Inferior parietal cortex (tissue), 1 donor: Measurements from ENCODE around the gene WNT11.

Source experiments
- DNase-seq: peaks from one replicate; pipeline ENCODE4 v3.0.0-alpha.2; 2016; ENCODE audit errors: extremely low spot score

The WNT11 gene

GRCh38 chr11:76206327-76207081, at the start of gene WNT11:
WNT11 (minus strand) TSS chr11:76206502; CDS start chr11:76206407, 95 bp downstream.
- no peak for DNase-seq

- no peak for DNase-seq
Measured at GRCh38 chr11:76253416-76253815, 47.1 kb upstream of the WNT11 start.

- DNase-seq, result no peak
Measured at GRCh38 chr11:76252631-76253070, 46.3 kb upstream of the WNT11 start.

- DNase-seq, result no peak
Measured at GRCh38 chr11:76251576-76251975, 45.3 kb upstream of the WNT11 start.

GRCh38 chr11:76251226-76251575, 44.9 kb upstream of the WNT11 start:
- DNase-seq, result no peak

GRCh38 chr11:76250520-76251225, 44.4 kb upstream of the WNT11 start:
- DNase-seq, result no peak

GRCh38 chr11:76249195-76249741, 43.0 kb upstream of the WNT11 start:
- no peak for DNase-seq

GRCh38 chr11:76248210-76248609, 41.9 kb upstream of the WNT11 start:
- no peak for DNase-seq

GRCh38 chr11:76247091-76247490, 40.8 kb upstream of the WNT11 start:
- DNase-seq, result no peak

GRCh38 chr11:76246271-76246933, 40.1 kb upstream of the WNT11 start:
- no peak for DNase-seq

GRCh38 chr11:76245720-76246119, 39.4 kb upstream of the WNT11 start:
- DNase-seq, result no peak

- DNase-seq, result no peak
Measured at GRCh38 chr11:76244316-76244851, 38.1 kb upstream of the WNT11 start.

- no peak for DNase-seq
Measured at GRCh38 chr11:76243957-76244285, 37.6 kb upstream of the WNT11 start.

GRCh38 chr11:76243193-76243956, 37.1 kb upstream of the WNT11 start:
- DNase-seq, result no peak

GRCh38 chr11:76242004-76242779, 35.9 kb upstream of the WNT11 start:
- no peak for DNase-seq

GRCh38 chr11:76241243-76242000, 35.1 kb upstream of the WNT11 start:
- no peak for DNase-seq

- no peak for DNase-seq
Measured at GRCh38 chr11:76240666-76241065, 34.4 kb upstream of the WNT11 start.

GRCh38 chr11:76240161-76240540, 33.8 kb upstream of the WNT11 start:
- DNase-seq, result no peak

GRCh38 chr11:76239483-76240160, 33.3 kb upstream of the WNT11 start:
- DNase-seq, result no peak
